GM23248 (cell line): ENCODE data around the gene EPS8L1. TPM values are rescaled to one million over a fixed set of nuclear protein-coding genes. Genes with fewer than 3 reads are reported as not detected.

Source experiments
- DNase-seq: peaks from one replicate; pipeline ENCODE4 v3.0.0-alpha.2; 2015
- H2AFZ ChIP-seq: fragments of 200-600 bp; sonication (generic); 2 replicates; pipeline ENCODE4 v1.6.1; 2016; ENCODE audit warnings: antibody characterized with exemption
- H3F3A ChIP-seq: fragments of 200-600 bp; sonication (generic); 2 replicates; pipeline ENCODE4 v1.6.1; 2016; ENCODE audit warnings: mild to moderate bottlenecking, antibody characterized with exemption, mixed run types; ENCODE audit not compliant: insufficient read depth
- H3K27ac ChIP-seq: fragments of 200-600 bp; sonication (generic); 2 replicates; pipeline ENCODE4 v1.5.1; 2016; ENCODE audit warnings: mild to moderate bottlenecking
- H3K27me3 ChIP-seq: fragments of 200-600 bp; sonication (generic); replicated peaks from 2 replicates; pipeline ENCODE4 v1.6.1; 2016; ENCODE audit warnings: mild to moderate bottlenecking; ENCODE audit not compliant: insufficient read depth
- H3K36me3 ChIP-seq: fragments of 200-600 bp; sonication (generic); 2 replicates; pipeline ENCODE4 v1.6.1; 2016; ENCODE audit warnings: low read depth, mild to moderate bottlenecking
- H3K4me1 ChIP-seq: fragments of 200-600 bp; sonication (generic); 2 replicates; pipeline ENCODE4 v1.6.1; 2016; ENCODE audit warnings: mild to moderate bottlenecking; ENCODE audit not compliant: insufficient read depth
- H3K4me2 ChIP-seq: fragments of 200-600 bp; sonication (generic); one replicate; pipeline ENCODE4 v1.6.1; 2016; ENCODE audit warnings: mild to moderate bottlenecking; ENCODE audit not compliant: unreplicated experiment
- H3K4me3 ChIP-seq: fragments of 200-600 bp; sonication (generic); 2 replicates; pipeline ENCODE4 v1.5.1; 2016; ENCODE audit warnings: mild to moderate bottlenecking
- H3K79me2 ChIP-seq: fragments of 200-600 bp; sonication (generic); 2 replicates; pipeline ENCODE4 v1.6.1; 2016; ENCODE audit warnings: mild to moderate bottlenecking; ENCODE audit not compliant: insufficient read depth
- H3K9ac ChIP-seq: fragments of 200-600 bp; sonication (generic); 2 replicates; pipeline ENCODE4 v1.6.1; 2016; ENCODE audit warnings: mild to moderate bottlenecking
- H3K9me2 ChIP-seq: fragments of 200-600 bp; sonication (generic); 2 replicates; pipeline ENCODE4 v1.6.1; 2016; ENCODE audit warnings: mixed run types, mild to moderate bottlenecking, moderate library complexity; ENCODE audit not compliant: insufficient read depth
- H3K9me3 ChIP-seq: fragments of 200-600 bp; sonication (generic); one replicate; pipeline ENCODE4 v1.6.1; 2017; ENCODE audit warnings: low read depth
- H4K20me1 ChIP-seq: fragments of 200-600 bp; sonication (generic); 2 replicates; pipeline ENCODE4 v1.6.0; 2016; ENCODE audit not compliant: insufficient read depth
- EZH2 ChIP-seq: fragments of 200-600 bp; sonication (generic); IDR thresholded peaks from 2 replicates; pipeline ENCODE4 v1.6.1; 2018; ENCODE audit warnings: antibody characterized with exemption, mild to moderate bottlenecking; ENCODE audit not compliant: insufficient read depth, poor library complexity, severe bottlenecking
- EZH2phosphoT487 ChIP-seq: fragments of 200-600 bp; sonication (generic); IDR thresholded peaks from 2 replicates; pipeline ENCODE4 v1.6.1; 2018; ENCODE audit warnings: antibody characterized with exemption, moderate library complexity, mild to moderate bottlenecking, low read depth; ENCODE audit not compliant: insufficient read depth
- WGBS, 2 experiments: methylation state at CpG; one replicate each; pipeline ENCODE4 v1.1.6; 2015 to 2017; ENCODE audit warnings: low lambda C conversion rate in 2 of 2, low coverage in 1 of 2; ENCODE audit errors: missing lambda C conversion rate in 2 of 2; 5-methylcytosine and 5-hydroxymethylcytosine counted together
- in situ Hi-C: fragments of 300-500 bp; cut with MboI; formaldehyde crosslinking; loops from 2 replicates; pipeline ENCODE4 v1.15.0; 2020
- polyA plus RNA-seq: library from polyadenylated mRNA; unstranded; fragments of >200 nt; fragmentation: Nextera tagmentation; extraction: Ambion mirVana; gene quantifications from 2 replicates; pipeline ENCODE4 v1.2.1, GENCODE V29; 2016
- total RNA-seq: library from RNA; depleted of rRNA; stranded (reverse); fragments of >200 nt; shearing (Covaris generic); gene quantifications from 2 replicates; pipeline ENCODE4 v1.2.3, GENCODE V29; 2014

The EPS8L1 gene
- total and polyA plus RNA-seq, 2 experiments from 2014 or later: 0.76 to 1.1 TPM

DNA sequence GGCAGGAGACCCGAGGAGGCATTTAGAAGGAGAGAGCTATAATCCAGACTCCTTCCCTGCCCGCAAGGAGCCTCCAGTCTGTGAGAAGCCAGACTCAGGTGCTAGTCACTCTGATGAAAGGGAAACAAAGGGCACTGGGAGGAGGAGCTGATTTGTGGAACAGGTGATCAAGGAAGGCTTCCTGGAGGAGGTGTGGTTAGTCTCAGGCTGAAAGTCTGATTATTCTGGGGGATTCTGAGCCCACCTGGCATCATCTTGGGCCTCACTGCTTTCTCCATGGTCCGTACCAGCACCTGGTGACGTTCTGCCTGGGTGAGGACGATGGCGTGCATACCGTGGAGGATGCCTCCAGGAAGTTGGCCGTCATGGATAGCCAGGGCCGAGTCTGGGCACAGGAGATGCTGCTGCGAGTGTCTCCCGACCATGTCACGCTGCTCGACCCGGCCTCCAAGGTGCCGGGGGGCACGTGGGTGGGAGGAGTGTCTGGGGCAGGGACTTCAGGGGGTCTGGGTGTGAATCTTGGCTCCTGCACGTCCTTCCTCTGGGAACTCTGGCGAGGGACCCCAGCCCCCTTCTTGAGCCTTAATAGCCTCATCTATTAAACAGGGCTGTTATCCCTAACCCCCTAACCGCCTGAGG lies 3.9 kb downstream of the EPS8L1 start:
- no peaks in the 10 kb centered on the region for H3K4me1 ChIP-seq
- no peak overlapping the region for H3K4me2 ChIP-seq
- H3F3A ChIP-seq: no peaks in the 10 kb centered on the region
- no peak overlapping the region for H3K9ac ChIP-seq
- H2AFZ ChIP-seq: 0 out of 2 replicates have a peak overlapping the region, but pooled peaks have one; percentile 60
- no peak for DNase-seq
- H3K4me3 ChIP-seq: no peak overlapping the region
- no peaks in the 10 kb centered on the region for H3K9me2 ChIP-seq
- H3K27me3 ChIP-seq: peaks cover 52% of the 10 kb centered on the region
- no peaks in the 10 kb centered on the region for H3K36me3 ChIP-seq
- no peaks in the 10 kb centered on the region for H3K79me2 ChIP-seq
- in situ Hi-C loops: no loop called here
- no peaks in the 10 kb centered on the region for H4K20me1 ChIP-seq
- no peak overlapping the region for H3K27ac ChIP-seq
- H3K9me3 ChIP-seq: no peaks in the 10 kb centered on the region
- 47 to 54% methylated on average over 18 to 19 of the region's 19 CpGs for WGBS, 2 experiments
- TF ChIP-seq EZH2: no peak
- no peak for TF ChIP-seq EZH2phosphoT487

DNA sequence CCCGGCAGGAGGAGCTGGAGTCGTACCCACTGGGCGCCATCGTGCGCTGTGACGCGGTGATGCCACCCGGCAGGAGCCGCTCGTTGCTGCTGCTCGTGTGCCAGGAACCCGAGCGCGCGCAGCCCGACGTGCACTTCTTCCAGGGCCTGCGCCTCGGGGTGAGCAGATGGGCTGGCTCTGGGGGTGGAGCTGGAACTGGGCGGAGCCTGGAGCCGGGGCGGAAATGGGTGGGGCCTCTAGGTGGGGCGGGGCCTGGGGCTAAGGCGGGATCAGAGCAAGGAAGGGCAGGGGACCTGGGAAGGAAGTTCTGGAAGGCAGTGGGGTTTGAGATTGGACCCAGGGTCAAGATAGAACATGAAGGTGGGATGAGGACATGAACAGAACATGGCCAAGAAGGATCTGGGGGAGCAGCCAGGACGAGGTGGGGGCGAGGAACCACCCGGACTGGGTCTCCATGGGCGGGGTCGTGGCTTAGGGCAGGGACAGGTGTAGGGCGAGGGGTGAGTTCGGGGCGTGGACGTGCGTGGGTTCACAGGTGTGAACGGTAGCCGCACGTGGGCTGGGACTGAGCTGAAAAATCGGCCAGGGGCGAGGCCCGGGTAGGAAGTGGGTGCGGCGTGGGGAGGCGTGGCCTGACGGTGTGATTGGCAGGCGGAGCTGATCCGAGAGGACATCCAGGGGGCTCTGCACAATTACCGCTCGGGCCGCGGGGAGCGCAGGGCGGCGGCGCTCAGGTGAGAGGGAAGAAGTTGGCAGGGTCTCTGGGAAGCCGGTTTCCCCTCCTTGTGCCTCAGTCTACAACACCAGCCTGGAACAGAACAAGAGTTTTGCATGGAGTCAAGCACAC lies 4.7 kb downstream of the EPS8L1 start:
- Histone ChIP-seq H3K36me3 (no peaks in the 10 kb centered on the region), H3K9me2 (no peaks in the 10 kb centered on the region), H3K27me3 (peaks cover 60% of the 10 kb centered on the region), H3K9ac (no peak overlapping the region), H3K27ac (no peak overlapping the region), H3K79me2 (no peaks in the 10 kb centered on the region), H3F3A (no peaks in the 10 kb centered on the region), H3K4me3 (peak overlapping the region; percentile 41; the same call in 1 of the 2 replicates), H3K4me2 (peak overlapping the region; percentile 73), H2AFZ (peak overlapping the region; percentile 60), H3K9me3 (no peaks in the 10 kb centered on the region), H4K20me1 (no peaks in the 10 kb centered on the region), H3K4me1 (no peaks in the 10 kb centered on the region)
- in situ Hi-C loops: no loop called here
- WGBS, 2 experiments: 6% methylated on average over 48 to 55 of the region's 55 CpGs
- peak; percentile 78 for DNase-seq
- TF ChIP-seq EZH2phosphoT487 (no peak), EZH2 (no peak)

DNA sequence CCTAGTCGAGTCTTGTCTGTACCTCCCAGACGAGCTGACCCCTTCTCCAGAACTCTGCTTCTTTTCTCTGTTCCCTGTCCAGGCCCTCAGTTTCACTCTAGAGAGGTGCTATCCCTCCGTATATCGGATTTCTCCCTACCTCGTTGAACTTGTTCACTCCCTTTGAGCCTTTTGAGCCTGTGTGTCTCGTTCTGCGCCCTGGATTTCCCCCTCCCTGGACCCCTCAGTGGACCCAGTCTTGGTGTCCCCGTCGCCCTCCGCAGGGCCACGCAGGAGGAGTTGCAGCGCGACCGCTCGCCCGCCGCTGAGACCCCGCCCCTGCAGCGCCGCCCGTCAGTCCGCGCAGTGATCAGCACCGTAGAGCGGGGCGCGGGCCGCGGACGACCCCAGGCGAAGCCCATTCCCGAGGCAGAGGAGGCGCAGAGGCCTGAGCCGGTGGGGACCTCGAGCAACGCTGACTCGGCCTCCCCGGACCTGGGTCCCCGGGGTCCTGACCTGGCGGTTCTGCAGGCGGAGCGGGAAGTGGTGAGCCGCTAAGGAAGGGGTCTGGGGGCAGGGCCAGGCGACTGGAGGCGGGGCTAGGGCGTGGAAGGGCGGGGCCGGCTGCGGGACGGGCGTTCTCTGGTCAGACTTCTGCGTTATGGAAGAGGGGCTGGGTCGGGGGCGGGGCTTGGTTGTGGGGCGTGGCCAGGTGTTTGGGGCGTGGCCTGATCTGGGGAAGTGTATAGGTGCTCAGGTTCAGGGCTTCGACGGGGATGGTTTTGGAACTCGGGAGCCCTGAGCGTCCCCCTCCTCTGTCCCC lies 5.5 kb downstream of the EPS8L1 start:
- DNase-seq: peak; percentile 58
- H3K9me2 ChIP-seq: no peaks in the 10 kb centered on the region
- H3K4me2 ChIP-seq: peak overlapping the region; percentile 73
- in situ Hi-C loops: no loop called here
- peak overlapping the region; percentile 40 for H3K4me3 ChIP-seq
- H3K27me3 ChIP-seq: peaks cover 68% of the 10 kb centered on the region
- no peak overlapping the region for H3K9ac ChIP-seq
- H3F3A ChIP-seq: no peaks in the 10 kb centered on the region
- peak; percentile 61 for TF ChIP-seq EZH2
- TF ChIP-seq EZH2phosphoT487: 0 out of 2 replicates have a peak, but pooled peaks have one; percentile 25
- WGBS, 2 experiments: 3 to 5% methylated on average over 41 to 60 of the region's 60 CpGs
- H3K79me2 ChIP-seq: no peaks in the 10 kb centered on the region
- H3K9me3 ChIP-seq: no peaks in the 10 kb centered on the region
- H3K36me3 ChIP-seq: no peaks in the 10 kb centered on the region
- H3K27ac ChIP-seq: no peak overlapping the region
- H4K20me1 ChIP-seq: no peaks in the 10 kb centered on the region
- H2AFZ ChIP-seq: peak overlapping the region; percentile 50; the same call in 1 of the 2 replicates
- H3K4me1 ChIP-seq: no peaks in the 10 kb centered on the region

DNA sequence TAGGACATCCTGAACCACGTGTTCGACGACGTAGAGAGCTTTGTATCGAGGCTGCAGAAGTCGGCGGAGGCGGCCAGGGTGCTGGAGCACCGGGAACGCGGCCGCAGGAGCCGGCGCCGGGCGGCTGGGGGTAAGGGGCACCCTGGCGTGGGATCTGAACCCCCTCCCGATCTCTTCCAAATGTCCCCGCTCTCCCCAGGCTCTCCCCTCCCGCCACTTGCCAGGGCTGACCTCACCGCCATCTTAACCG lies 6.0 kb downstream of the EPS8L1 start:
- H3K27ac ChIP-seq: no peak overlapping the region
- no peaks in the 10 kb centered on the region for H4K20me1 ChIP-seq
- TF ChIP-seq EZH2phosphoT487: no peak
- no peak for TF ChIP-seq EZH2
- H3K4me3 ChIP-seq: no peak overlapping the region
- no peaks in the 10 kb centered on the region for H3K79me2 ChIP-seq
- H3K27me3 ChIP-seq: peaks cover 72% of the 10 kb centered on the region
- no peak overlapping the region for H3K4me2 ChIP-seq
- in situ Hi-C loops: no loop called here
- H3K4me1 ChIP-seq: no peaks in the 10 kb centered on the region
- H3K9ac ChIP-seq: no peak overlapping the region
- DNase-seq: no peak
- 6 to 7% methylated on average over 17 to 20 of the region's 22 CpGs for WGBS, 2 experiments
- no peaks in the 10 kb centered on the region for H3F3A ChIP-seq
- no peaks in the 10 kb centered on the region for H3K9me3 ChIP-seq
- H3K9me2 ChIP-seq: no peaks in the 10 kb centered on the region
- H3K36me3 ChIP-seq: no peaks in the 10 kb centered on the region
- no peak overlapping the region for H2AFZ ChIP-seq
